ENCODE measurements around the gene RFX8. TPM values are rescaled to one million over a fixed set of nuclear protein-coding genes. Genes with fewer than 3 reads are reported as not detected.

The RFX8 gene
- polyA plus RNA-seq, 1 experiment = 1.7 TPM

- Histone ChIP-seq H3K36me3 (ENCODE audit: control insufficient read depth, insufficient read depth, low read length) (no peaks in the 10 kb centered on the region), H3K4me3 (ENCODE audit: low read depth, low read length) (no peak overlapping the region), H3K27me3 (ENCODE audit: control insufficient read depth, insufficient read depth, low read length) (no peaks in the 10 kb centered on the region)
- DNase-seq (ENCODE audit: low read depth) = peak; percentile 46
- ChIA-PET POLR2A (no interaction called here), CTCF (interaction anchor here (0.6 to 3.0 kb wide), 7 partner anchors 10 to 313 kb away, joined by 4 to 18 read pairs (median 5); no protein-coding TSS in a partner anchor)
- TF ChIP-seq CTCF (IDR thresholded peaks at IDR 0.05; ENCODE audit: insufficient read depth, low read depth, low read length) = no peak
These were observed 42.9 kb upstream of the RFX8 start for GRCh38 chr2:101517758-101518271.

GRCh38 chr2:101516823-101517690, 42.1 kb upstream of the RFX8 start:
- no peak for TF ChIP-seq CTCF (IDR thresholded peaks at IDR 0.05; ENCODE audit: insufficient read depth, low read depth, low read length)
- H3K27me3 ChIP-seq (ENCODE audit: control insufficient read depth, insufficient read depth, low read length) = no peaks in the 10 kb centered on the region
- no peak overlapping the region for H3K4me3 ChIP-seq (ENCODE audit: low read depth, low read length)
- H3K36me3 ChIP-seq (ENCODE audit: control insufficient read depth, insufficient read depth, low read length) = no peaks in the 10 kb centered on the region
- ChIA-PET POLR2A (no interaction called here), CTCF (interaction anchor here (0.6 to 3.0 kb wide), 3 partner anchors 74 to 314 kb away, joined by 5 to 18 read pairs (median 5); no protein-coding TSS in a partner anchor)
- peak; percentile 76 for DNase-seq (ENCODE audit: low read depth)

- no peak for DNase-seq (ENCODE audit: low read depth)
- POLR2A ChIA-PET = no interaction called here
- H3K36me3 ChIP-seq (ENCODE audit: control insufficient read depth, insufficient read depth, low read length) = no peaks in the 10 kb centered on the region
- CTCF ChIA-PET = interaction anchor here (0.7 to 2.8 kb wide), 2 partner anchors 209 to 315 kb away, joined by 3 to 7 read pairs; no protein-coding TSS in a partner anchor
- H3K4me3 ChIP-seq (ENCODE audit: low read depth, low read length) = no peak overlapping the region
- TF ChIP-seq CTCF (IDR thresholded peaks at IDR 0.05; ENCODE audit: insufficient read depth, low read depth, low read length) = no peak
- no peaks in the 10 kb centered on the region for H3K27me3 ChIP-seq (ENCODE audit: control insufficient read depth, insufficient read depth, low read length)
These were observed 41.4 kb upstream of the RFX8 start for GRCh38 chr2:101516349-101516748.

GRCh38 chr2:101515477-101515876, 40.6 kb upstream of the RFX8 start:
- TF ChIP-seq CTCF (IDR thresholded peaks at IDR 0.05; ENCODE audit: insufficient read depth, low read depth, low read length) = no peak
- no peak for DNase-seq (ENCODE audit: low read depth)
- Histone ChIP-seq H3K36me3 (ENCODE audit: control insufficient read depth, insufficient read depth, low read length) (no peaks in the 10 kb centered on the region), H3K4me3 (ENCODE audit: low read depth, low read length) (no peak overlapping the region), H3K27me3 (ENCODE audit: control insufficient read depth, insufficient read depth, low read length) (no peaks in the 10 kb centered on the region)
- POLR2A ChIA-PET = no interaction called here
- CTCF ChIA-PET = interaction anchor here (0.6 to 2.8 kb wide), 3 partner anchors 209 to 321 kb away, joined by 3 to 7 read pairs (median 4); no protein-coding TSS in a partner anchor

- ChIA-PET POLR2A (no interaction called here), CTCF (interaction anchor here (0.7 to 3.3 kb wide), 2 partner anchors 11 to 117 kb away, joined by 3 to 7 read pairs; no protein-coding TSS in a partner anchor)
- no peaks in the 10 kb centered on the region for H3K36me3 ChIP-seq (ENCODE audit: control insufficient read depth, insufficient read depth, low read length)
- H3K4me3 ChIP-seq (ENCODE audit: low read depth, low read length) = no peak overlapping the region
- DNase-seq (ENCODE audit: low read depth) = no peak
- TF ChIP-seq CTCF (IDR thresholded peaks at IDR 0.05; ENCODE audit: insufficient read depth, low read depth, low read length) = no peak
- H3K27me3 ChIP-seq (ENCODE audit: control insufficient read depth, insufficient read depth, low read length) = no peaks in the 10 kb centered on the region
These were observed 38.1 kb upstream of the RFX8 start for GRCh38 chr2:101512993-101513392.

All from BJ (cell line).